Natural killer cell treated with Interleukin-12 subunit alpha and Interleukin-12 subunit beta and Interleukin-15 and Interleukin-18, amount 100 ng/mL, for 72 hours (primary cell): Measurements from ENCODE around the gene IPO9. TPM values are rescaled to one million over a fixed set of nuclear protein-coding genes. Genes with fewer than 3 reads are reported as not detected.
A peak's percentile ranks its signal among the peaks of the same experiment; 100 is the strongest.
"Not testable (repeated sequence)": the region's sequence is repeated elsewhere in the genome, so short reads cannot be mapped to it uniquely, and the experiment has no call there.

Experiments used
- ATAC-seq, 2 donors: fragments of 150-1000 bp; cut with Tn5 transposase in 1 of 2; sonication (Bioruptor Pico), chemical (Tn5 transposase) in 1 of 2; 2 replicates each; pipeline ENCODE4 v1.10.0; 2021
- DNase-seq: peaks from one replicate; pipeline ENCODE4 v3.0.0; 2022; ENCODE audit warnings: low spot score
- H3K27ac Mint-ChIP-seq, 2 donors: 1 replicate in 1 of 2; 2 replicates in 1 of 2; pipeline ENCODE4 v1.8.0; 2022; ENCODE audit warnings: mixed read lengths in 2 of 2, mild to moderate bottlenecking in 1 of 2, moderate library complexity in 1 of 2
- H3K27me3 Mint-ChIP-seq, 2 donors: 1 replicate in 1 of 2; 2 replicates in 1 of 2; pipeline ENCODE4 v1.8.0; 2022; ENCODE audit warnings: mixed read lengths in 2 of 2
- H3K36me3 Mint-ChIP-seq: one replicate; pipeline ENCODE4 v1.8.0; 2022; ENCODE audit warnings: mixed read lengths
- H3K4me1 Mint-ChIP-seq, 2 donors: 1 replicate in 1 of 2; 2 replicates in 1 of 2; pipeline ENCODE4 v1.8.0; 2022; ENCODE audit warnings: low read depth in 2 of 2, mixed read lengths in 2 of 2, mild to moderate bottlenecking in 1 of 2
- H3K4me3 Mint-ChIP-seq: one replicate; pipeline ENCODE4 v1.8.0; 2022; ENCODE audit warnings: mixed read lengths
- H3K9me3 Mint-ChIP-seq: 2 replicates; pipeline ENCODE4 v1.8.0; 2022; ENCODE audit warnings: mixed read lengths
- total RNA-seq, 2 donors: library from RNA; stranded (reverse); gene quantifications; one replicate each; pipeline ENCODE4 v1.2.3, GENCODE V29; 2022

IPO9 gene
- total RNA-seq, 2 donors from 2014 or later, result 61.4 to 91.0 TPM

DNA sequence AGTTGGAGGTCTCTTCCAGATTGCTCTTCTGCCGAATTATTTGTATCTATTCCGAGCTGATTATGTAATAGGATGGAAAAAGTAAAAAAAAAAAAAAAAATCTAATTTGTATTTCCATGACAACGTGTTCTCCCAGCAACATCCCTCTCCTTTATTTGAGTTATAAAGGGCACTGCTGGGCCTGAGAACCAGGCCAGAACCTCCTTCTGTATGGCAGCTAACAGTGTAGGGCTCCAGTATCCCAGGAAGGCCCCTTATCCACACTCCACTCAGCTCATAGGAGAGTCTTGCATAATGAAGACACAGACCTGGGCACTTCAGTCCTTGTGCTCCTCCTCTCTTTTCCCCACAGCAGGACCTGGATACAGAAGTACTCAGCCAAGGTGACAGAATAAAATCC lies 3.7 kb upstream of the IPO9 start:
- ATAC-seq (no peak), DNase-seq (no peak)
- peaks cover 12 to 20% of the 10 kb centered on the region in 2 donors for H3K4me1 Mint-ChIP-seq
- H3K36me3 Mint-ChIP-seq, result peaks cover 7% of the 10 kb centered on the region
- no peaks in the 10 kb centered on the region for H3K27me3 Mint-ChIP-seq
- H3K4me3 Mint-ChIP-seq, result no peak overlapping the region
- no peak overlapping the region for H3K27ac Mint-ChIP-seq
- no peaks in the 10 kb centered on the region for H3K9me3 Mint-ChIP-seq

- peaks cover 7% of the 10 kb centered on the region for H3K36me3 Mint-ChIP-seq
- no peak for DNase-seq
- H3K4me1 Mint-ChIP-seq, result peaks cover 26 to 36% of the 10 kb centered on the region in 2 donors
- no peak for ATAC-seq
- H3K27ac Mint-ChIP-seq, result peak overlapping the region in 1 of 2 donors; percentile 62
- H3K9me3 Mint-ChIP-seq, result no peaks in the 10 kb centered on the region
- no peak overlapping the region for H3K4me3 Mint-ChIP-seq
- H3K27me3 Mint-ChIP-seq, result no peaks in the 10 kb centered on the region
Measured at GRCh38 chr1:201826830-201827229, 2.1 kb upstream of the IPO9 start.

DNA sequence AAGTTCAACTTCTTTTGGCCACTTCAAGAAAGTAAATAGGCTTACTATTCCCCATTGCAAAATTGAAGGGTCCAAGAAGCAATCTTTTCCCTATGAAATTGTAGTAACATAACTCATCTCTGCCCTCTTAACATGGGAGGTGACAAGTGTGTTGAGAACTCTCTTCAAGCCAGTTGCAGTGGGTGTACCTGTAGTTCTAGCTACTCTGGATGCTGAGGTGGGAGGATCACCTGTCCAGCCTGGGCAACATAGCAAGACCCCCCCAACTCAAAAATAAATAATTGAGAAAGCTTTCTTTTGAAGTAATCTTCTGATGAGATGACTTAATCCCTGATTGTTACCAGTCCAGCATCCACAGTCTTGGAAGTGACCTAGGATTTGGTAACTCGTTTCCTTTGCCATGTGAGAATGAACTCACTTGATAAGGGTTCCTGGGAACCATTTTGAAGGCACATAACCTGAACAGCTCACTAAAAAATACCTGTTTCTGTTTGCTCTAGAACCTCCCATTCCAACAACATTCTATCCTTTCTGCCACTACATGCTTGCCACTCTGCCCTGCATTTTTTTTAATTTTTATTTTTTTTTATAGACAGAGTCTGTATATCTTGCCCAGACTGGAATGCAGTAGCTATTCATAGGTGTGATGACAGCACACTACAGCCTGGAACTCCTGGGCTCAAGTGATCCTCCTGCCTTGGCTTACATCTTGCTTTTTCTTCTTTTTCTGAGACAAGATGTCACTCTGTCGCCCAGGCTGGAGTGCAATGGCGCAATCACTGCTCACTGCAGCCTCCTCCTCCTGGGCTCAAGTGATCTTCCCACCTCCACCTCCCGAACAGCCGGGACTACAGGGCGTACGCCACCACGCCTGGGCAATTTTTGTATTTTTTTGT lies 1.4 kb upstream of the IPO9 start:
- H3K36me3 Mint-ChIP-seq, result peaks cover 7% of the 10 kb centered on the region
- H3K9me3 Mint-ChIP-seq, result no peaks in the 10 kb centered on the region
- peaks cover 26 to 37% of the 10 kb centered on the region in 2 donors for H3K4me1 Mint-ChIP-seq
- H3K27me3 Mint-ChIP-seq, result no peaks in the 10 kb centered on the region
- peak overlapping the region in 1 of 2 donors; percentile 99 for H3K27ac Mint-ChIP-seq
- ATAC-seq (no peak), DNase-seq (no peak)
- no peak overlapping the region for H3K4me3 Mint-ChIP-seq

DNA sequence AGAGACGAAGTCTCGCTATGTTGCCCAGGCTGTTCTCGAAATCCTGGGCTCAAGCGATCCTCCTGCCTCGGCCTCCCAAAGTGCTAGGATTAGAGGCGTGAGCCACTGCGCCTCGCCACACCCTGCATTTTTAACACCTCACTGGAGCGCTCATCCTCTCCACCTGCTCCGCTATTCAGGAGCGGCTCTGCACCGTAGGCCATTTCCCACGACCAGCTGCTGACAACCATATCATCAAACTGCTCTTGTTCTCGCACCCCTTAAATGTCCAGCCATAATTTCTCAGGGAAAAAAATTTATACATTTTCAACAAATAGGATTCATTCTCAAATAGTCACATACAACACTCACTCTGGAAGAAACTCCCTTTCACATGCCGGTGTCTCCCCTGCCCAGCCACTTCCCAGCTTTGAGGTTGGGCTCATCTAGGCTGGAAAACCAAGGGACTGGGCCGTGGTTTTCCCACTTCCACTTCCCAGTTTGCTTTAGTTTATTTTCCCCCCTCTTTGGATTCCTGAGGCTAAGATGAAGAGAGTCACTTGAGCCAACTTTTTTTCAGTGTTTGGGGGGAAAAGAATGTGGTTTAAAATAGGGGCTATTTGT lies 639 bp upstream of the IPO9 start:
- Mint-ChIP-seq H3K4me3 (peak overlapping the region; percentile 91), H3K27ac (peak overlapping the region; percentile 95 to 99), H3K4me1 (peaks cover 26 to 37% of the 10 kb centered on the region in 2 donors), H3K36me3 (peaks cover 7% of the 10 kb centered on the region), H3K27me3 (no peaks in the 10 kb centered on the region), H3K9me3 (no peaks in the 10 kb centered on the region)
- no peak for ATAC-seq
- DNase-seq, result no peak

- Mint-ChIP-seq H3K27ac (peak overlapping the region; percentile 28 to 95), H3K4me1 (peaks cover 30 to 51% of the 10 kb centered on the region in 2 donors), H3K36me3 (peaks cover 7% of the 10 kb centered on the region), H3K27me3 (no peaks in the 10 kb centered on the region), H3K9me3 (no peaks in the 10 kb centered on the region), H3K4me3 (peak overlapping the region; percentile 91)
- DNase-seq (no peak), ATAC-seq (no peak)
Measured at GRCh38 chr1:201831371-201831770, 2.4 kb downstream of the IPO9 start.

DNA sequence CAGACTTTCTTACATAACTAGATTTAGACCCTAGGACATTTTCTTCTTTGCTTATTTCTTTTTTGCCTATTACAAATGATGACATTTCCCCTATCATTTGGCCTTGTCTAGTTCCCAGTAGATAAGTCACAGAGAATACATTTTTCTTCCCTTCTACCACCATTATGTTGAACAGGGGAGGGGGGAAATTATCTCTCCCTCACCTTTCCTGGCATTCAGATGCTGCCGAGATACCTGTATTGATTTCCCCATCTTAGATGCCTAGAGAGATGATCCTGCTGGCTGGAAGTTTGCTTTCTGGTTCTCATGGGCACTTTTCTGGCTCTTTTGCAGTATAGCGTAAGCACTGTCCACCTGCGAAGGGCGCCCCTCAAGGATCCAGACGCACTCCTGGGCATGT lies 5.7 kb downstream of the IPO9 start:
- Mint-ChIP-seq H3K4me3 (no peak overlapping the region), H3K4me1 (peaks cover 29 to 47% of the 10 kb centered on the region in 2 donors), H3K27me3 (no peaks in the 10 kb centered on the region), H3K27ac (no peak overlapping the region), H3K36me3 (peaks cover 5% of the 10 kb centered on the region), H3K9me3 (no peaks in the 10 kb centered on the region)
- no peak for DNase-seq
- no peak for ATAC-seq

- Mint-ChIP-seq H3K36me3 (no peaks in the 10 kb centered on the region), H3K4me1 (peaks cover 18 to 31% of the 10 kb centered on the region in 2 donors)
Measured at GRCh38 chr1:201838381-201838780, 9.4 kb downstream of the IPO9 start.

GRCh38 chr1:201839089-201839488 lies 10.1 kb downstream of the IPO9 start:
- not testable (repeated sequence) for H3K9me3 Mint-ChIP-seq, H3K36me3 Mint-ChIP-seq, H3K4me3 Mint-ChIP-seq, H3K27me3 Mint-ChIP-seq, DNase-seq, ATAC-seq, H3K27ac Mint-ChIP-seq
- H3K4me1 Mint-ChIP-seq, result peaks cover 18 to 31% of the 10 kb centered on the region in 2 donors

More at GRCh38 chr1:201838381-201838780, 9.4 kb downstream of the IPO9 start:
- H3K9me3 Mint-ChIP-seq, result no peaks in the 10 kb centered on the region
- no peaks in the 10 kb centered on the region for H3K27me3 Mint-ChIP-seq
- DNase-seq (no peak), ATAC-seq (no peak)
- no peak overlapping the region for H3K4me3 Mint-ChIP-seq
- H3K27ac Mint-ChIP-seq, result no peak overlapping the region

DNA sequence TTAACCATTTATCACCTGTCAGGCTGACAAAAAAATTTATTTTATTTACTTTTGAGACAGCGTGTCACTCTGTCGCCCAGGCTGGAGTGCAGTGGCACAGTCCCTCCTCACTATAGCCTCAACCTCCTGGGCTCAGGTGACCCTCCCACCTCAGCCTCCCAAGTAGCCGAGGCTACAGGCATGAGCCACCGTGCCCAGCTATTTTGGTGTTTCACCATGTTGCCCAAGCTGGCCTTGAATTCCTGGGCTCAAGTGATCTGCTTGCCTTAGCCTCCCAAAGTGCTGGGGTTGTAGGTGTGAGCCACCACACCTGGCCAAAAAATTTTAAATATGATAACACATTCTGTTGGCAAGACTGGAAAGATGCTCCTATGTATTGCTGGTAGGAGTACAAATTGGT lies 11.1 kb downstream of the IPO9 start:
- no peaks in the 10 kb centered on the region for H3K9me3 Mint-ChIP-seq
- no peak overlapping the region for H3K4me3 Mint-ChIP-seq

GRCh38 chr1:201840490-201840889 lies 11.5 kb downstream of the IPO9 start:
- ATAC-seq (no peak), DNase-seq (no peak)
- Mint-ChIP-seq H3K4me1 (peaks cover 14 to 17% of the 10 kb centered on the region in 2 donors), H3K4me3 (no peak overlapping the region), H3K27me3 (no peaks in the 10 kb centered on the region), H3K36me3 (no peaks in the 10 kb centered on the region), H3K9me3 (no peaks in the 10 kb centered on the region), H3K27ac (no peak overlapping the region)

More for the DNA sequence above, 11.1 kb downstream of the IPO9 start:
- Mint-ChIP-seq H3K27ac (no peak overlapping the region), H3K27me3 (no peaks in the 10 kb centered on the region), H3K4me1 (peaks cover 17 to 21% of the 10 kb centered on the region in 2 donors), H3K36me3 (no peaks in the 10 kb centered on the region)
- ATAC-seq (no peak), DNase-seq (no peak)

- no peak for ATAC-seq
- DNase-seq, result no peak
- H3K4me3 Mint-ChIP-seq, result no peak overlapping the region
- no peaks in the 10 kb centered on the region for H3K9me3 Mint-ChIP-seq
- no peaks in the 10 kb centered on the region for H3K36me3 Mint-ChIP-seq
- H3K27me3 Mint-ChIP-seq, result no peaks in the 10 kb centered on the region
- H3K27ac Mint-ChIP-seq, result no peak overlapping the region
- peaks cover 15 to 17% of the 10 kb centered on the region in 2 donors for H3K4me1 Mint-ChIP-seq
Measured at GRCh38 chr1:201841265-201841912, 12.4 kb downstream of the IPO9 start.

DNA sequence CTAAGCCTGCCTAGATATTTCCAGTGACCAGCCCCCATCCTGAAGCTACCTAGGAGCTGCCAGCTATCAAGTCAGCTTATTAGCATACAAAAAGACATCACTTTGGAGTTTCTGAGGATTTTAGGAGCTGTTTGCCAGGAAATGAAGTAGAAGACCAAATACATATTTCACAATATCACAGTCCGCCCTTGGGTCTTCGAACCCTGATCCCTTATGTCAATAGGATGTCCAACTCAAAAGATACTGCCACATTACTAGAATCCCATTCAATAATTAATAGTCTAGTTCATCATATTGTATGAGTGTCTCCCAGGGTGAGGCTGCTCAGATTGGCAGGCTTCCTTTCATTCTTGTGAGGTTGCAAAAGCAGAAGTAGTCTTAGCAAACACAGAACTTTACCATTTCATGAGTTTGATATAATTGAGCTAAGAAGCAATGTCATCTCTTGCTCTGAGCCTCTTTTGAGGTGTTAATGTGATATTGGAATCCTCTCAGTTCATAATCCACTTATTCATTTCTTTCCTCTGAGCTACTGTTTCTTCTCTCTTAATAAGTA lies 13.6 kb downstream of the IPO9 start:
- no peaks in the 10 kb centered on the region for H3K9me3 Mint-ChIP-seq
- H3K27ac Mint-ChIP-seq, result no peak overlapping the region
- peaks cover 20 to 26% of the 10 kb centered on the region in 2 donors for H3K4me1 Mint-ChIP-seq
- no peak for ATAC-seq
- no peak overlapping the region for H3K4me3 Mint-ChIP-seq
- no peaks in the 10 kb centered on the region for H3K27me3 Mint-ChIP-seq
- no peak for DNase-seq
- H3K36me3 Mint-ChIP-seq, result peaks cover 3% of the 10 kb centered on the region

- no peak overlapping the region for H3K27ac Mint-ChIP-seq
- no peaks in the 10 kb centered on the region for H3K27me3 Mint-ChIP-seq
- no peak overlapping the region for H3K4me3 Mint-ChIP-seq
- no peak for DNase-seq
- H3K36me3 Mint-ChIP-seq, result peaks cover 11% of the 10 kb centered on the region
- ATAC-seq, result no peak
- H3K4me1 Mint-ChIP-seq, result peaks cover 16 to 19% of the 10 kb centered on the region in 2 donors
- H3K9me3 Mint-ChIP-seq, result no peaks in the 10 kb centered on the region
Measured at GRCh38 chr1:201845331-201846083, 16.6 kb downstream of the IPO9 start.
